GM19025 (cell line): ENCODE measurements around the gene ARMH2.

ENCODE experiments used
- ATAC-seq: cut with Tn5 transposase; IDR thresholded peaks from one replicate; pipeline ENCODE4 v1.9.1; 2021; ENCODE audit warnings: mild to moderate bottlenecking, low read depth, moderate library complexity; ENCODE audit not compliant: unreplicated experiment

The ARMH2 gene

GRCh38 chr6:24798740-24799540 lies at the start of gene ARMH2:
Gene ARMH2, minus strand, starts transcription at chr6:24798917. Its CDS starts 60 bp downstream, at chr6:24798857.
- ATAC-seq: no peak

GRCh38 chr6:24848461-24848860 lies 49.7 kb upstream of the ARMH2 start:
- ATAC-seq: no peak

GRCh38 chr6:24847402-24847801 lies 48.7 kb upstream of the ARMH2 start:
- ATAC-seq: no peak

GRCh38 chr6:24845578-24845977 lies 46.9 kb upstream of the ARMH2 start:
- ATAC-seq: no peak

GRCh38 chr6:24844903-24845302 lies 46.2 kb upstream of the ARMH2 start:
- no peak for ATAC-seq

- ATAC-seq: no peak
Observed at GRCh38 chr6:24844061-24844460, 45.3 kb upstream of the ARMH2 start.

GRCh38 chr6:24840187-24840586 lies 41.5 kb upstream of the ARMH2 start:
- ATAC-seq: no peak

- no peak for ATAC-seq
Observed at GRCh38 chr6:24838994-24839393, 40.3 kb upstream of the ARMH2 start.

GRCh38 chr6:24838081-24838480 lies 39.4 kb upstream of the ARMH2 start:
- ATAC-seq: no peak

GRCh38 chr6:24836109-24836508 lies 37.4 kb upstream of the ARMH2 start:
- no peak for ATAC-seq

GRCh38 chr6:24833711-24834386 lies 35.1 kb upstream of the ARMH2 start:
- ATAC-seq: no peak

- ATAC-seq: no peak
Observed at GRCh38 chr6:24832794-24833193, 34.1 kb upstream of the ARMH2 start.

GRCh38 chr6:24831771-24832716 lies 33.3 kb upstream of the ARMH2 start:
- ATAC-seq: no peak

GRCh38 chr6:24829657-24830056 lies 30.9 kb upstream of the ARMH2 start:
- ATAC-seq: no peak

- no peak for ATAC-seq
Observed at GRCh38 chr6:24827970-24828369, 29.3 kb upstream of the ARMH2 start.

GRCh38 chr6:24827162-24827561 lies 28.4 kb upstream of the ARMH2 start:
- no peak for ATAC-seq

GRCh38 chr6:24825130-24825630 lies 26.5 kb upstream of the ARMH2 start:
- ATAC-seq: no peak

- no peak for ATAC-seq
Observed at GRCh38 chr6:24824142-24824938, 25.6 kb upstream of the ARMH2 start.

GRCh38 chr6:24823185-24823584 lies 24.5 kb upstream of the ARMH2 start:
- ATAC-seq: no peak

GRCh38 chr6:24822696-24823095 lies 24.0 kb upstream of the ARMH2 start:
- no peak for ATAC-seq
